ENCODE results near the gene OR10A6. TPM values are rescaled to one million over a fixed set of nuclear protein-coding genes. Genes with fewer than 3 reads are reported as not detected.

Gene OR10A6
- not detected for total RNA-seq
- polyA plus RNA-seq (ENCODE audit: insufficient read length in 6 of 6), result under 1 TPM; 0.03 to 0.08 (median 0.07) TPM
- long read RNA-seq, donor 1, partial matches to known transcripts, result 0 of 1 reads
- long read RNA-seq, donor 1, other reads (novel, unspliced or antisense), result 0 of 1 reads
- long read RNA-seq, donor 2, result 0 reads
- long read RNA-seq, donor 3, result 0 reads
- long read RNA-seq, donor 4, result 0 reads
- long read RNA-seq, donor 5, result 0 reads
- long read RNA-seq, donor 6, result 0 reads
- long read RNA-seq, donor 7, result 0 reads
- long read RNA-seq, donor 8, partial matches to known transcripts, result 89 of 501 reads
- long read RNA-seq, donor 8, other reads (novel, unspliced or antisense), result 412 of 501 reads
- long read RNA-seq, donor 9, result 0 reads
- long read RNA-seq, donor 10, result 0 reads
- long read RNA-seq, donor 11, result 0 reads
- long read RNA-seq, donor 12, partial matches to known transcripts, result 0 of 2 reads
- long read RNA-seq, donor 12, other reads (novel, unspliced or antisense), result 0 of 2 reads

DNA sequence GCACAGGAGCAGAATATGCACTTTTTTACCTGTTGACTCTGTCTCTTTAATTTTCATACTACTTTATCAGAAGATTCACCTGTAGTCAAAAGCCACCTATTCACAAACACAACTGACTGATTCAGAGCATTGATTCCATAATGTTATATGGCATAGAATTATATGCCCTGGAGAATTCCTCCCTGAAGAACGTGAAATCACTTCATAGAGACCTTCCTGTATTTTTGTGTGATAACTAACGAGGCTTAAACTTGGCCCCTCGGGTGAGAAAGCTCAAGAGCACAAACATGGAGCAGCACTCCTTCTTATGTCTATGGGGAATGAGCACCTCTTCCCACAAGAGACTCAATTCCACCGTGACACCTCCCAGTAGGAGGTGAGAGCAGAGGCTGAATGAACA, at the start of gene OR10A6:
TSS of gene OR10A6 (minus strand) at position 101 of the 400 bp plus-strand sequence. CDS start 2,606 bp downstream, outside the sequence.
- no peaks in the 10 kb centered on the region for H3K4me1 ChIP-seq
- no peak within 1 kb of the TSS for H3K27ac ChIP-seq
- H3K9me3 ChIP-seq, result no peaks in the 10 kb centered on the region
- intact Hi-C loops (cut with DNase I), result no loop called here
- DNase-seq (no peak), ATAC-seq (no peak)
- no peaks in the 10 kb centered on the region for H3K27me3 ChIP-seq
- no peaks in the 10 kb centered on the region for H3K36me3 ChIP-seq
- TF ChIP-seq CTCF (IDR thresholded peaks at IDR 0.05), result no peak
- no peak within 1 kb of the TSS for H3K4me3 ChIP-seq

DNA sequence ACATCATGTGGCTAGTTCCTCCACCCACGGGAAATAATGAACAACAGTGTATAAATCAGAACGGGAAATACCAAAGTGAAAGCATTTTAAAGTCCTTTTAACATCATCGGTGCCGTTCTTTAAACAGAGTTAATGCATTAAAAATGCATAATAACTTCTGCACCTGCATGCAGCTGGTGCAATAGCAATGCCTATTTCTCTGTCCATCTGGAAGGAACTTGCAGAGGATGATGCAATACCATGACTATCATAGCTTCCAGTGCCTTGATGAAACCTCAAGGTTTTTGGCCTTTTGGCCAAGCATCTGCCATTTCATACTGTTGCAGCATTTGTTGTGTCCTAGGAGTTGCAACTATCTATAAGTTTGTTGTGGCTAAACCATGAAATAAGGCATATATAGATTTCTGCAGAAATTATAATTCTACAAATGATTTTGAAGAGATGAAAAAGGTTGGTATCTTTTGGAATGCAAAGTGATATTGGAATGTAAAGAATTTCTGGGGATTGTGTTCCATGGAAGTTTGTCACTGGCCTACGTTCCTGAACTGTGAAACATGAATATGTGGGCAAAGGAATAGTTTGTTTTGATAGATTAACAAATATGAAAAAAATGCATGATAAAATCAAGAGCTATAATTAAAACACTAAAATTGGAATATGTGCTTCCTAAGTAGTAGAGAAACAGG, 46.3 kb upstream of the OR10A6 start:
- no peak for DNase-seq
- no peaks in the 10 kb centered on the region for H3K27me3 ChIP-seq
- intact Hi-C loops (cut with DNase I), result no loop called here
- no peaks in the 10 kb centered on the region for H3K36me3 ChIP-seq
- H3K9me3 ChIP-seq, result no peaks in the 10 kb centered on the region
- no peak for ATAC-seq
- no peak overlapping the region for H3K4me3 ChIP-seq
- no peak overlapping the region for H3K27ac ChIP-seq
- H3K4me1 ChIP-seq, result peaks cover 0 to 3% of the 10 kb centered on the region in 2 donors
- TF ChIP-seq CTCF (IDR thresholded peaks at IDR 0.05), result no peak

DNA sequence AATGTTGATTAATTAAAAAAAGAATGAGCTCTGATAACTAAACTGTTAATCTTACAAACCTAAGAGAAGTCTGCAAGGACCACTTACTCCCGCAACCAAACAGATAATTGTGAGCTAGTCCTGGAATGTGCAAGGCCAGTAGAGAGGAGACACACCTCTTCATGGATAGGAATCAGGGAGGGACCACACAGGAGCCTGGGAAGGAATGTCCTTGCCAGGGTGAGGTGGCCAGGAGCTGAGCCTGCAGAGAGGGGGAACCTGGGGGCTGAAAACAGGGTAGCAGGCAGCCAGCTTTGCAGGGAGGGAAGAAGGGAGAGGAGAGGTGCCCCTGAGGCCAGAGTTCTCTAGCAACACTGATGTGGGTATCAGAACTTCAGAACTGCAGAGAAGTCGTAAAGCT, 43.6 kb upstream of the OR10A6 start:
- Histone ChIP-seq H3K27me3 (no peaks in the 10 kb centered on the region), H3K4me3 (no peak overlapping the region), H3K9me3 (no peaks in the 10 kb centered on the region), H3K36me3 (no peaks in the 10 kb centered on the region), H3K27ac (no peak overlapping the region), H3K4me1 (peaks cover 0 to 3% of the 10 kb centered on the region in 2 donors)
- no peak for DNase-seq
- ATAC-seq, result no peak
- TF ChIP-seq CTCF (IDR thresholded peaks at IDR 0.05), result no peak
- intact Hi-C loops (cut with DNase I), result no loop called here

DNA sequence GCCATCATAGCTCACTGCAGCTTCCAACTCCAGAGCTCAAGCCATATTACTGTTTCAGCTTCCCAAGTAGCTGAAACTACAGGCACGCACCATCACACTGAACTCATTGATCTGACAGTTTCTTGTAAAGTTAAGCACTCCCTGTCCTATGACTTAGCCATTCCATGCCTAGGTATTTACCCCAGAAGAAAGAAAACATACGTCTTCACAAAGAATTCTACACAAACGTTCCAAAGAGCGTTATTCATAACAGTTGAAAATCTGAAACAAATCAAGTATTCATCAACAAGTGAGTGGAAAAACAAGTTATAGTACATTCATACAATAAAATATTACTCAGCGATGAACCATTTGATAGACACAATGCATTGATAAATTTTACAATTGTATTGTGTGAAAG, 41.9 kb upstream of the OR10A6 start:
- intact Hi-C loops (cut with DNase I), result no loop called here
- no peak overlapping the region for H3K27ac ChIP-seq
- no peaks in the 10 kb centered on the region for H3K36me3 ChIP-seq
- no peak for ATAC-seq
- H3K4me3 ChIP-seq, result no peak overlapping the region
- H3K4me1 ChIP-seq, result peaks cover 0 to 3% of the 10 kb centered on the region in 2 donors
- H3K9me3 ChIP-seq, result no peaks in the 10 kb centered on the region
- DNase-seq, result no peak
- no peak for TF ChIP-seq CTCF (IDR thresholded peaks at IDR 0.05)
- no peaks in the 10 kb centered on the region for H3K27me3 ChIP-seq

- DNase-seq (no peak), ATAC-seq (no peak)
- H3K27ac ChIP-seq, result no peak overlapping the region
- intact Hi-C loops (cut with DNase I), result no loop called here
- H3K4me3 ChIP-seq, result no peak overlapping the region
- no peak for TF ChIP-seq CTCF (IDR thresholded peaks at IDR 0.05)
- no peaks in the 10 kb centered on the region for H3K9me3 ChIP-seq
- H3K36me3 ChIP-seq, result no peaks in the 10 kb centered on the region
- no peaks in the 10 kb centered on the region for H3K27me3 ChIP-seq
- H3K4me1 ChIP-seq, result no peaks in the 10 kb centered on the region
Measured at GRCh38 chr11:7971846-7972245, 40.8 kb upstream of the OR10A6 start.
